Measurements from ENCODE around the gene CRYZ. TPM values are rescaled to one million over a fixed set of nuclear protein-coding genes. Genes with fewer than 3 reads are reported as not detected.

CRYZ gene
- total and polyA plus RNA-seq, 10 of the 15 experiments (the other 5 are each of a cell fraction or from before 2014, with no cell fraction given) = 53.4 to 194 (median 79.8) TPM

DNA sequence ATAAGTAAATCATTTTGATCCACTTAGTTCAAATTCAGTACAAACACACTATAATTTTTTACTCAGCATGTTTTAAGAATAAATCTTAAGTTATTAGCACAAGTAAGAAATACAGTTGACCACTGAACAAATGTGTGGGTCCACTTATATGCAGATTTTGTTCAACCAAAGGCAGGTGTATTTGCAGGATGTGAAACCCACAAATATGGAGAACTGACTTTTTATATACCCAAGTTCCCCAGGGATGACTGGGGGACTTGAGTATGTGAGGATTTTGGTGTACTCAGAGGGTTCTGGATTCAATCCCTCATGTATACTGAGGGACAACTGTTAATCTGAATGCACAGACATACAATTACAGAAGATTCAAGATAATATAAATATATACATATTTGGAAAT lies 33.5 kb downstream of the CRYZ start:
- intact Hi-C loops (cut with micrococcal nuclease; ENCODE audit: unreplicated experiment) (loop anchor here (2.0 kb wide), 1 partner anchor 33 kb away; the partner anchor contains the start of genes CRYZ and TYW3), in situ Hi-C loops (cut with MboI) (no loop called here)
- POLR2A ChIA-PET = interaction anchor here (1.5 kb wide), 1 partner anchor 34 kb away, joined by 3 read pairs; no protein-coding TSS in a partner anchor
- Histone ChIP-seq H3K27me3 (replicated peaks in 1 of 2; ENCODE audit: control insufficient read depth in 2 of 2, insufficient read depth in 2 of 2, low read length in 1 of 2) (no peaks in the 10 kb centered on the region), H3K4me2 (ENCODE audit: control insufficient read depth, insufficient read depth) (no peak overlapping the region), H4K20me1 (ENCODE audit: control insufficient read depth, insufficient read depth) (no peaks in the 10 kb centered on the region), H3K79me2 (ENCODE audit: control insufficient read depth, insufficient read depth, low read length) (no peaks in the 10 kb centered on the region), H3K4me1 (ENCODE audit: control insufficient read depth, insufficient read depth, low read length) (peaks cover 16% of the 10 kb centered on the region; the same call in 1 of the 2 replicates), H2AFZ (ENCODE audit: control insufficient read depth, low read depth, low read length) (no peak overlapping the region), H3K9ac (ENCODE audit: control insufficient read depth, insufficient read depth, low read length) (no peak overlapping the region), H3K36me3 (ENCODE audit: control insufficient read depth in 2 of 2, insufficient read depth in 2 of 2, low read length in 1 of 2) (peaks cover 0 to 6% of the 10 kb centered on the region in 2 experiments; a peak in 1 of 4 replicates), H3K9me3 (replicated peaks; ENCODE audit: control insufficient read depth, insufficient read depth, low read length) (no peaks in the 10 kb centered on the region), H3K4me3 (no peak overlapping the region), H3K27ac (ENCODE audit: control insufficient read depth, insufficient read depth) (no peak overlapping the region; the same call in 1 of the 2 replicates)
- peak; percentile 38; the same call in 2 of the 3 replicates for ATAC-seq
- CTCF ChIA-PET = interaction anchor here (1.1 to 2.1 kb wide), 3 partner anchors 9 to 34 kb away, joined by 4 to 11 read pairs (median 4); partner anchors contain the start of gene TYW3
- RAD21 ChIA-PET (ENCODE audit: unreplicated experiment) = interaction anchor here (1.0 to 1.6 kb wide), 3 partner anchors 10 to 37 kb away, joined by 3 to 4 read pairs (median 3); no protein-coding TSS in a partner anchor
- BruUV-seq (replicated peaks) = no TSS peak
- SMC1A ChIA-PET (ENCODE audit: uncharacterized antibody, unreplicated experiment) = interaction anchor here (1.1 to 4.0 kb wide), 6 partner anchors 8 to 39 kb away, joined by 3 to 21 read pairs (median 8); partner anchors contain the start of genes CRYZ and TYW3
- FAIRE-seq = no peak
- no peak for TF ChIP-seq HCFC1 (IDR thresholded peaks at IDR 0.05; ENCODE audit: low read length)
- peak; percentile 23; the same call in 1 of the 2 replicates for TF ChIP-seq SPI1 (IDR thresholded peaks at IDR 0.05; ENCODE audit: borderline replicate concordance, insufficient read depth, low read depth, low read length)
- no peak for TF ChIP-seq CEBPB (IDR thresholded peaks at IDR 0.05; ENCODE audit: borderline replicate concordance in 1 of 2, low read depth in 2 of 2, low read length in 2 of 2)
- no peak for TF ChIP-seq SMARCA5 (IDR thresholded peaks at IDR 0.05)
- TF ChIP-seq POLR2A (IDR thresholded peaks at IDR 0.05; ENCODE audit: low read depth, low read length) = no peak
- TF ChIP-seq IKZF1 (conservative IDR thresholded peaks at IDR 0.05) = no peak
- peak; percentile 56 for TF ChIP-seq RUNX3 (IDR thresholded peaks at IDR 0.05; ENCODE audit: low read length)
- DNase-seq (ENCODE audit: low read depth, low spot score) = no peak

- no peaks in the 10 kb centered on the region for H3K79me2 ChIP-seq (ENCODE audit: control insufficient read depth, insufficient read depth, low read length)
- H3K9me3 ChIP-seq (replicated peaks; ENCODE audit: control insufficient read depth, insufficient read depth, low read length) = no peaks in the 10 kb centered on the region
- DNase-seq (ENCODE audit: low read depth, low spot score) = no peak
- ChIA-PET CTCF (interaction anchor here (2.1 kb wide), 1 partner anchor 8 kb away, joined by 11 read pairs; no protein-coding TSS in a partner anchor), RAD21 (ENCODE audit: unreplicated experiment) (no interaction called here), POLR2A (interaction anchor here (2.0 kb wide), 1 partner anchor 10 kb away, joined by 6 read pairs; no protein-coding TSS in a partner anchor), SMC1A (ENCODE audit: uncharacterized antibody, unreplicated experiment) (interaction anchor here (1.7 to 4.0 kb wide), 2 partner anchors 10 to 37 kb away, joined by 9 to 21 read pairs; partner anchors contain the start of genes CRYZ and TYW3)
- 100% methylated on average over 2 of the region's 2 CpGs for WGBS (ENCODE audit: insufficient coverage, insufficient replicate concordance, low lambda C conversion rate, missing lambda C conversion rate)
- no TSS peak for BruUV-seq (replicated peaks)
- no peak overlapping the region for H3K27ac ChIP-seq (ENCODE audit: control insufficient read depth, insufficient read depth)
- H3K27me3 ChIP-seq (replicated peaks in 1 of 2; ENCODE audit: control insufficient read depth in 2 of 2, insufficient read depth in 2 of 2, low read length in 1 of 2) = no peaks in the 10 kb centered on the region
- no peak overlapping the region for H2AFZ ChIP-seq (ENCODE audit: control insufficient read depth, low read depth, low read length)
- no peak overlapping the region for H3K9ac ChIP-seq (ENCODE audit: control insufficient read depth, insufficient read depth, low read length)
- no peak for FAIRE-seq
- no peak overlapping the region for H3K4me2 ChIP-seq (ENCODE audit: control insufficient read depth, insufficient read depth)
- intact Hi-C loops (cut with micrococcal nuclease; ENCODE audit: unreplicated experiment) (loop anchor here (2.0 kb wide), 1 partner anchor 35 kb away; the partner anchor contains the start of genes CRYZ and TYW3), in situ Hi-C loops (cut with MboI) (no loop called here)
- 0 out of 4 replicates have a peak, but pooled peaks cover 0 to 3% of the 10 kb centered on the region in 2 experiments for H3K36me3 ChIP-seq (ENCODE audit: control insufficient read depth in 2 of 2, insufficient read depth in 2 of 2, low read length in 1 of 2)
- no peak overlapping the region for H3K4me3 ChIP-seq
- no peak for ATAC-seq
- peaks cover 11% of the 10 kb centered on the region; the same call in 1 of the 2 replicates for H3K4me1 ChIP-seq (ENCODE audit: control insufficient read depth, insufficient read depth, low read length)
- H4K20me1 ChIP-seq (ENCODE audit: control insufficient read depth, insufficient read depth) = no peaks in the 10 kb centered on the region
- TF ChIP-seq CBFB (IDR thresholded peaks at IDR 0.05; ENCODE audit: low read depth) (no peak), RELA (IDR thresholded peaks at IDR 0.05; ENCODE audit: borderline replicate concordance, partially characterized antibody) (no peak), SRF (IDR thresholded peaks at IDR 0.05; ENCODE audit: low read depth in 2 of 2, low read length in 2 of 2) (no peak), MXI1 (IDR thresholded peaks at IDR 0.05; ENCODE audit: low read depth, low read length) (no peak), PML (IDR thresholded peaks at IDR 0.05; ENCODE audit: low read length) (no peak), SUPT20H (IDR thresholded peaks at IDR 0.05; ENCODE audit: borderline replicate concordance, control insufficient read depth, low read depth, low read length) (no peak)
- TF ChIP-seq, protein P1, sequence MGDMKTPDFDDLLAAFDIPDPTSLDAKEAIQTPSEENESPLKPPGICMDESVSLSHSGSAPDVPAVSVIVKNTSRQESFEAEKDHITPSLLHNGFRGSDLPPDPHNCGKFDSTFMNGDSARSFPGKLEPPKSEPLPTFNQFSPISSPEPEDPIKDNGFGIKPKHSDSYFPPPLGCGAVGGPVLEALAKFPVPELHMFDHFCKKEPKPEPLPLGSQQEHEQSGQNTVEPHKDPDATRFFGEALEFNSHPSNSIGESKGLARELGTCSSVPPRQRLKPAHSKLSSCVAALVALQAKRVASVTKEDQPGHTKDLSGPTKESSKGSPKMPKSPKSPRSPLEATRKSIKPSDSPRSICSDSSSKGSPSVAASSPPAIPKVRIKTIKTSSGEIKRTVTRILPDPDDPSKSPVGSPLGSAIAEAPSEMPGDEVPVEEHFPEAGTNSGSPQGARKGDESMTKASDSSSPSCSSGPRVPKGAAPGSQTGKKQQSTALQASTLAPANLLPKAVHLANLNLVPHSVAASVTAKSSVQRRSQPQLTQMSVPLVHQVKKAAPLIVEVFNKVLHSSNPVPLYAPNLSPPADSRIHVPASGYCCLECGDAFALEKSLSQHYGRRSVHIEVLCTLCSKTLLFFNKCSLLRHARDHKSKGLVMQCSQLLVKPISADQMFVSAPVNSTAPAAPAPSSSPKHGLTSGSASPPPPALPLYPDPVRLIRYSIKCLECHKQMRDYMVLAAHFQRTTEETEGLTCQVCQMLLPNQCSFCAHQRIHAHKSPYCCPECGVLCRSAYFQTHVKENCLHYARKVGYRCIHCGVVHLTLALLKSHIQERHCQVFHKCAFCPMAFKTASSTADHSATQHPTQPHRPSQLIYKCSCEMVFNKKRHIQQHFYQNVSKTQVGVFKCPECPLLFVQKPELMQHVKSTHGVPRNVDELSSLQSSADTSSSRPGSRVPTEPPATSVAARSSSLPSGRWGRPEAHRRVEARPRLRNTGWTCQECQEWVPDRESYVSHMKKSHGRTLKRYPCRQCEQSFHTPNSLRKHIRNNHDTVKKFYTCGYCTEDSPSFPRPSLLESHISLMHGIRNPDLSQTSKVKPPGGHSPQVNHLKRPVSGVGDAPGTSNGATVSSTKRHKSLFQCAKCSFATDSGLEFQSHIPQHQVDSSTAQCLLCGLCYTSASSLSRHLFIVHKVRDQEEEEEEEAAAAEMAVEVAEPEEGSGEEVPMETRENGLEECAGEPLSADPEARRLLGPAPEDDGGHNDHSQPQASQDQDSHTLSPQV (IDR thresholded peaks at IDR 0.05) = no peak
Measured at GRCh38 chr1:74697832-74698231, 35.0 kb downstream of the CRYZ start.

All from GM12878 (cell line).